HG02981 (cell line): ENCODE results near the gene CRYBB2.
"Not testable (repeated sequence)": the region's sequence is repeated elsewhere in the genome, so short reads cannot be mapped to it uniquely, and the experiment has no call there.

Experiments used
- ATAC-seq: cut with Tn5 transposase; IDR thresholded peaks from one replicate; pipeline ENCODE4 v1.9.1; 2021; ENCODE audit warnings: mild to moderate bottlenecking, moderate library complexity; ENCODE audit not compliant: unreplicated experiment

The CRYBB2 gene

GRCh38 chr22:25199731-25200520, 19.5 kb upstream of the CRYBB2 start, which contains the start of gene CRYBB3:
TSS of gene CRYBB3 (plus strand) at chr22:25199858. CDS start at chr22:25201397, 1,539 bp downstream.
- ATAC-seq, result no peak

GRCh38 chr22:25200967-25201366, 18.5 kb upstream of the CRYBB2 start:
- ATAC-seq, result no peak

DNA sequence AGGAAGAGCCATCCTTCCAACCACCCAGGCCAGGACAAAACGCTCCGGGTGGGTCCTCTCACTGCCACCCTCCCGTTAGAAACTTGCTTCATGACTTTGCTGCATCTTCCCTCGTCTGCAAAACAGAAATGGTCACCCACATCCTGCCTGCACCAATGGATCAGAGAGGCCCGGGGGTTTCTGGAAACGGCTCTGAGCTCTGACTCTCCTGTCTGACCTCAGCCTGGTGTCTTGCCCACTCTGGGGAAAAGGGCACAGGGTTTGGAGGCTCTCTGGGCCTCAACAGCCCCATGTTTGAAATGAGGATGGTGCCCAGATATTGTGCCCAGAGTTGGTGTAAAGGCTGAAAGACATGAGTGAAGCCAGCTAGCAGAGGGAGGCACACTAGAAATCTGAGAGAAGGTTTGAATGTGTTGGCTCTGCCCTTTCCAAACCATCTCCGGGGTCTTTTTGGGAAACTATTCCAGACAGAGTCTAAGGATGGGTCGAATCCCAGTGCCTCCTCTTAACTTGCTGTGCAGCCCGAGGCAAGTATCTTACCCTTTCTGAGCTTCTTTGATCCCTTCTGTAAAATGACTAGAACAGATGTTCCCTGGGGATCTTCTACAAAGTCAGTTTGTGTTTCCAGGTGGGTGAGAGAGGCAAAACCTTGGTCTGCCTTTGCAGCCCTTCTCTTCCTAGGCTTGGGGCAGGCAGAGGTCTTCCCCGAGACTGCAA, 17.7 kb upstream of the CRYBB2 start:
- no peak for ATAC-seq

DNA sequence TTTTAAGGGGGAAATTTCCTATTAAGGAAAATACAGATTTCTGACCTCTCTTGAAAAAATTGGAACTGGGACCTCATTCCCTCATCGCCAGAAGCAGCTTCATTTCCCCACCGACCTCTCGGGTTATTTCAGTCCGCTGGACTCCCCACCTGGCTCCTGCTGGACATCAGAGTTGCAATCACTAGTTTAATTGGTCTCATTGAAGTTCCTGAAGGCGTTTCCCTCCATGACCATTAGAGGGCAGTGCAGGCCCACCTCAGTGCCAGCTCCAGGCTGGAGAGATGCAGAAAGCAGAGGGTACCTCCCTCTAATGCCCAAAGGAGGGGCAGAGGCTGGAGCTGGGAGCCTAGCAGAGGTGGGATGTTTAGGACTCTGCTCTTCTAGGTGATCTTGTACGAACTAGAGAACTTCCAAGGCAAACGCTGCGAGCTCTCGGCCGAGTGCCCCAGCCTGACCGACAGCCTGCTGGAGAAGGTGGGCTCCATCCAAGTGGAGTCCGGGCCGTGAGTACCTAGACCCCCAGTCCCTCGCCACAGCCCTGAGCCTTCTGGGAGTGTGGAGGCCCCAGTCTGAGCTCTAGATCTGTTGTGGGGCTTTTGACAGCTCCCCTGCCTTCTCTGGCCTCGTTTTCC, 17.0 kb upstream of the CRYBB2 start:
- no peak for ATAC-seq

- no peak for ATAC-seq
Observed at GRCh38 chr22:25203082-25203481, 16.4 kb upstream of the CRYBB2 start.

GRCh38 chr22:25204547-25204946, 14.9 kb upstream of the CRYBB2 start:
- ATAC-seq, result not testable (repeated sequence)

DNA sequence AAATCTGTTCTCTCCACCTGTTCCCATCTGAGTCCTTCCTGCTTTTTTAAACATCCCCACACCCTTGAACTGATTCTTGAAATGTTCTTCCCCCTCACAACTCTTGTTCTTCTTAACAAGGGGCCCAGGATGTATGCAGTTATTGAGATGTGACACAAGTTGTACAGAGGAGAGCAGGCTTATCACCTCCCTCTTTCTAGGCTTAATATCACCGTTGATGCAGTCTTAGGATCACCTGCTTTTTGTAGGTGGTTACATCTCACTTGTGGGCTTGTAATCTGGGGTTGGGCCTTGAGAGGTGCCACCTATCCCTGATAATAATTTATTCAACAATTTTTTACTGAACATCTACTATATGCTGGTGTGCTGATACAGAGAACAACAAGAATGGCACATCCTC, 13.6 kb upstream of the CRYBB2 start:
- ATAC-seq, result no peak

GRCh38 chr22:25206998-25207397, 12.4 kb upstream of the CRYBB2 start:
- ATAC-seq, result no peak

DNA sequence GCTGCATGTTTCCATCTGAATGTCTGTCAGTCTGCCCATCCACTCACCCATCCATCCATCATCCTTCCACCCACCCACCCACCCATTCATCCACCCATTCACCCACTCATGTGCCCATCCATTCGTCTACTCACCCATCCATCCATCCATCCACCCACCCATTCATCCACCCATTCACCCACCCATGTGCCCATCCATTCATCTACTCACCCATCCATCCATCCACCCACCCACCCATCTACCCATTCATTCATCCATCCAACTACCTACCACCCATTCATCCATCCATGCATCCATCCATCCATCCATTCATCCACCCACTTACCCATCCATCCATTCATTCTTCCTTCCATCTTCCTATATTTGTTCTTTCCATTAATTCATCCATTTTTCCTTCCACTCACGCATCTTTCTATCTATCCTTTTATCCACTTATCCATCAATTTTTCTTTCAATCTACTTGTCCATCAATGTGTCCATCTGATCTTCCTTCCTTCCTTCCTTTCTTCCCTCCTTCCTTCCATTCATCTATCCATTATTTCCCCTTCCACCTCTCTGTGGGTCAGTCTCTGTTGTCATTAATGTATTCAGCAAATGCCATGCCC, 11.8 kb upstream of the CRYBB2 start:
- no peak for ATAC-seq

DNA sequence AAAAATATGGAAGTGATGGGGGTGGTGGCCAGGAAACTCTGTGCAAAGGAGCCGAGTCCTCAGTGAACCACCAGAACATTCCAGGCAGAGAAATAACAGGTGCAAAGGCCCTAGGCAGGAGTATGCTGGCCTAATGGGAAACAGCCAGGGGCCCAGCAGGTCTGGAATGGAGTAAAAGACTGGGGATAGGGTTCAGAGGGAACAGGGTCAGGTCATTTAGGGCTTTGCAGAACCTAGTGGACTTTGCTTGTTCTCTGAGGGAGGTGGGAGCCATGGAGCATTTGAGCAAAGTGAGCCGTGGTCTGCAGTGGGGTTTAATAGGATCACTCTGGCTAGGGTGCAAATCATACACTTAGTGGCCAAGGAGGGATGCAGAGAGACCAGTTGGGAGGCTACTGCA, 11.1 kb upstream of the CRYBB2 start:
- ATAC-seq, result no peak

GRCh38 chr22:25208743-25209505, 10.5 kb upstream of the CRYBB2 start:
- ATAC-seq, result no peak

DNA sequence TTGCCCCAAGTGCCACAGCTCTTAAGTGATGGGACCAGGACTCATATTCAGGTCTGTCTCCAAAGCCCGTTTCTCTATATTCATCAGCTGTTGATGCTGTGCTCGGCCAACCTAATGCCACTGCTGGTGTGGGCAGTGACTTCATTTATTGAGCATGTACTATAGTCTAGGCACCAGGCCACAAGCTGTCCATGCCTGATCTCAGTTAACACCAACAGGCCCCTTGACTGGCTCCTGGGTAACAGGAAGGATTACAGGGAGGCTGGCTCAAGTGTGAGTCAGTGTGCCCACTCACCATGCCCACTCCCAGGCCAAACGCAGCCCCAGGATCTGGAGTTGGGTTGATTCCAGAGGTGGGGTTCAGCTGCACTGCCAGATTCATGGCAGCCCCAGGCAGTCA, 8.6 kb upstream of the CRYBB2 start:
- ATAC-seq, result no peak

- no peak for ATAC-seq
Observed at GRCh38 chr22:25212337-25212736, 7.1 kb upstream of the CRYBB2 start.

GRCh38 chr22:25213221-25213620, 6.2 kb upstream of the CRYBB2 start:
- no peak for ATAC-seq

DNA sequence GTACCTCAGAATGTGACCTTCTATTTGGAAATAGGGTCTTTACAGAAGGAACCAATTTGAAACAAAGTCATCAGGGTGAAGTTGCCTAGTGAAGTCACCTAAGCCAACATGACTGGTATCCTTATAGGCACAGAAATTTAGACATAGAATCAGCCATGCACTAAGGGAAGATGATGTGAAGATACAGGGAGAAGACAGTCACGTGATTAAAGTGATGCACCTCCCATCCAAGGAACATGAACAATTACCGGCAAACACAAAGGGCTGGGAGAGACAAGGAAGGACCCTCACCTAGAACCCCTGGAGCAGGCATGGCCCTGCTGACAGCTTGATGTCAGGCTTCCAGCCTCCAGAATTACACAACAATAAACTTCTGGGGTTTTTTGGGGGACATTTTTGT, 3.2 kb upstream of the CRYBB2 start:
- ATAC-seq, result no peak

DNA sequence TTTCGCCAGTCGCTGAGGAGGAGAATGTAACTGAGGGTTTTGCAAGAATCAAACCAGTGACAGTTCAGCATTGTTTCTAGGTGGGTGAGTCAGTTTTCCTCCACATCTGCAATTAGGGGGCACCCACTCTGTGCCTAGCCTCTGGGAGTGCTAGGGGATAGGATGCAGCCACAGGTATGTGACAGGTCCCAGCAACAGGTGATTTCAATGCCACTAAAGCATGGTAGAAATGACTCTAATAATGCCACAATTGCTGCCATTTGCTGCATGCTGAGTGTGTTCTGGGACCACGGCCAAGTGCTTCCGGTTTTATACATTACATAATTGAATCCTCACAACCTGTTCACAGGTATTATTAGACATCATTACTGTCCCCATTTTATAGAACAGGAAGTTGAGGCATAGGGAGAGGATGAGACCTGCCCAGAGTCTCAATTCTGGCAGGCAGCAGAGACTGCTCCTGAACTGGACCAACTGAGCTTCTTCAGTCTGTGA, 556 bp downstream of the CRYBB2 start:
- no peak for ATAC-seq

DNA sequence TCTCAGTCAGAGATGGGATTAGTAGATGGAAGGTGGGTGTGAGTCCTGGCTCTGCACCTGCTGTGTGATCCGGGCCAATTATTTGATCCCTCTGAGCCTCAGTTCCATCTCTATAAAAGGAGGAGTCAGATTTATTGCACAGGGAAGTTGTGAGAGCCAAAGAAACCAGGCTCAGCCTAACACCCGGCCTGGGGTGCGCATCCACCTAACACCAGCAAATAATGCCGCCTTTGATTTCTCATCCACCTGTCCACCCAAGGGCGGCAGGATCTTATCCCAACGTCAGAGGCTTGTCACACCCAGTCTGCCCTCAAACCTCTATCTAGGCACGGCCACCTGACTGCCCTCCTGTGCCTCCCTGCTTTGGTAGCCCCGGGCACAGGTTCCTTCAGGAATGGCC, 2.4 kb downstream of the CRYBB2 start:
- no peak for ATAC-seq

GRCh38 chr22:25223269-25223850, 3.9 kb downstream of the CRYBB2 start:
- ATAC-seq, result no peak

DNA sequence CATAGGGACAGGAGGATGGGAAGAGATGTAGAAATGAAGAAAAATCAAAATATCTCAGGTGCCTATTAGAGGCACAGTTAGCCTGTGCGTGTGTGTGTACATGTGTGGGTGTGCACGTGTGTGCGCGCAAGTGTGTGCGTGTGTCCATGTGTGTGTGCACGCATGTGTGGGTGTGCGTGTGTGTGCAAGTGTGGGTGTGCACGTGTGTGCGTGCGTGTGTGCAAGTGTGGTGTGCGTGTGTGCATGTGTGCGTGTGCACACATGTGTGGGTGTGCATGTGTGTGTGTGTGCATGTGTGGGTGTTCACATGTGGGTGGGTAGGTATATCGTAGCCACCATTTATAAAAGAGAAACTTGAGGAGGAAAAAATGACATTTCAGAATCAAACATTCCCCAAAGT, 9.4 kb downstream of the CRYBB2 start:
- ATAC-seq, result no peak

- not testable (repeated sequence) for ATAC-seq
Observed at GRCh38 chr22:25230760-25231159, 11.3 kb downstream of the CRYBB2 start.
